ENCODE measurements around the gene SLC5A12.

GRCh38 chr11:26762089-26762488, 40.2 kb upstream of the SLC5A12 start:
- TF ChIP-seq, protein P1, sequence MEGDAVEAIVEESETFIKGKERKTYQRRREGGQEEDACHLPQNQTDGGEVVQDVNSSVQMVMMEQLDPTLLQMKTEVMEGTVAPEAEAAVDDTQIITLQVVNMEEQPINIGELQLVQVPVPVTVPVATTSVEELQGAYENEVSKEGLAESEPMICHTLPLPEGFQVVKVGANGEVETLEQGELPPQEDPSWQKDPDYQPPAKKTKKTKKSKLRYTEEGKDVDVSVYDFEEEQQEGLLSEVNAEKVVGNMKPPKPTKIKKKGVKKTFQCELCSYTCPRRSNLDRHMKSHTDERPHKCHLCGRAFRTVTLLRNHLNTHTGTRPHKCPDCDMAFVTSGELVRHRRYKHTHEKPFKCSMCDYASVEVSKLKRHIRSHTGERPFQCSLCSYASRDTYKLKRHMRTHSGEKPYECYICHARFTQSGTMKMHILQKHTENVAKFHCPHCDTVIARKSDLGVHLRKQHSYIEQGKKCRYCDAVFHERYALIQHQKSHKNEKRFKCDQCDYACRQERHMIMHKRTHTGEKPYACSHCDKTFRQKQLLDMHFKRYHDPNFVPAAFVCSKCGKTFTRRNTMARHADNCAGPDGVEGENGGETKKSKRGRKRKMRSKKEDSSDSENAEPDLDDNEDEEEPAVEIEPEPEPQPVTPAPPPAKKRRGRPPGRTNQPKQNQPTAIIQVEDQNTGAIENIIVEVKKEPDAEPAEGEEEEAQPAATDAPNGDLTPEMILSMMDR (IDR thresholded peaks at IDR 0.05): no peak
- TF ChIP-seq ZFX (IDR thresholded peaks at IDR 0.05; ENCODE audit: borderline replicate concordance): no peak

All from 22Rv1 (cell line).